ENCODE measurements around the gene HDAC4.
A peak's percentile ranks its signal among the peaks of the same experiment; 100 is the strongest.

HDAC4 gene

GRCh38 chr2:239067196-239067865 lies 333.5 kb downstream of the HDAC4 start:
- no peak for DNase-seq (ENCODE audit: low read depth in 2 of 2)

DNA sequence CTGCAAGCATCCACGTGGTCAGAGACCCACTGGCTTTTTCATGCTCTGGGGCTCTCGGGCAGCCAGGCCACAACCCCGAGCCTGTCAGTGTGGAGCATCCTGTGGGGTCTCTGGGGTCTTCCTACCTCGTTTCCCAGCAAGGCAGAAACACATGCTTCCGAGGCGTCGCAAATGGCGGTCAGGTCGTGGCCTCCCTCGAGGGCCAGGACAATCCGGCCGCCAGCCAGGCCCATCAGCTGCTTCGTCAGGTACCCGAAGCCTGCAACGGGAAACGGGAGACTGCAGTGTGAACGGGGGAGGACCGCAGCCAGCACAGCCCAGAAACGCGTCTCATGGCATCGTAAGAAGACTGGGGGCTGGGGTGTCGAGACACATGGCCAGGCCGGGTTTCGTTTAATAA lies 334.2 kb downstream of the HDAC4 start:
- DNase-seq (ENCODE audit: low read depth in 2 of 2) = no peak

- DNase-seq (ENCODE audit: low read depth in 2 of 2) = no peak
These were observed 334.9 kb downstream of the HDAC4 start for GRCh38 chr2:239065962-239066361.

- DNase-seq (ENCODE audit: low read depth in 2 of 2) = no peak
These were observed 335.3 kb downstream of the HDAC4 start for GRCh38 chr2:239065537-239065936.

GRCh38 chr2:239064891-239065290 lies 335.9 kb downstream of the HDAC4 start:
- DNase-seq (ENCODE audit: low read depth in 2 of 2) = no peak

- DNase-seq (ENCODE audit: low read depth in 2 of 2) = no peak
These were observed 336.6 kb downstream of the HDAC4 start for GRCh38 chr2:239064253-239064652.

- no peak for DNase-seq (ENCODE audit: low read depth in 2 of 2)
These were observed 338.1 kb downstream of the HDAC4 start for GRCh38 chr2:239062743-239063142.

GRCh38 chr2:239061824-239062570 lies 338.8 kb downstream of the HDAC4 start:
- no peak for DNase-seq (ENCODE audit: low read depth in 2 of 2)

DNA sequence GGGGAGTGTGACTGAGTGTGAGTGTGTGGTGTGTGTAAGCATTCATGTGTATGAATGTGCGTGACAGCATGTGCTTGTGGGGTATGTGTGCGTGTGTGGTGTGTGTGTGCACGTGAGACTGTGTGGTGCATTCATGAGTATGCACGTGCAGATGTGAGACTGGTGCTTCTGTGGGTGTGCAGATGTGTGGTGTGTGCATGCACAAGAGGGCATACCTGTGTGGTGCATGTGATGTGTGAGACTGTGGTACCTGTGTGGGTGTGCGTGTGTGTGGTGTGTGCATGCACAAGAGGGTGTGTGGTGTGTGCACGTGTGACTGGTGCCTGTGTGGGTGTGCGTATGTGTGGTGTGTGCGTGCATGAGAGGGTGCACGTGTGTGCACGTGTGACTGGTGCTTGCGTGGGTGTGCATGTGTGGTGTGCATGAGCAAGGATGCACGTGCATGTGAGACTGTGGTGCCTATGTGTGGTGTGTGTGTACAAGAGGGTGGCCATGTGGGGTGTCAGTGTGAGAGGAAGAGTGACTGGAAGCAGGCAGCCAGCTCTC lies 339.6 kb downstream of the HDAC4 start:
- DNase-seq (ENCODE audit: low read depth in 2 of 2) = no peak

GRCh38 chr2:239060676-239061075 lies 340.1 kb downstream of the HDAC4 start:
- no peak for DNase-seq (ENCODE audit: low read depth in 2 of 2)

- no peak for DNase-seq (ENCODE audit: low read depth in 2 of 2)
These were observed 341.0 kb downstream of the HDAC4 start for GRCh38 chr2:239059854-239060253.

- no peak for DNase-seq (ENCODE audit: low read depth in 2 of 2)
These were observed 342.1 kb downstream of the HDAC4 start for GRCh38 chr2:239058766-239059165.

- DNase-seq (ENCODE audit: low read depth in 2 of 2) = peak in 1 of 2 experiments; percentile 1
These were observed 343.3 kb downstream of the HDAC4 start for GRCh38 chr2:239057533-239057932.

DNA sequence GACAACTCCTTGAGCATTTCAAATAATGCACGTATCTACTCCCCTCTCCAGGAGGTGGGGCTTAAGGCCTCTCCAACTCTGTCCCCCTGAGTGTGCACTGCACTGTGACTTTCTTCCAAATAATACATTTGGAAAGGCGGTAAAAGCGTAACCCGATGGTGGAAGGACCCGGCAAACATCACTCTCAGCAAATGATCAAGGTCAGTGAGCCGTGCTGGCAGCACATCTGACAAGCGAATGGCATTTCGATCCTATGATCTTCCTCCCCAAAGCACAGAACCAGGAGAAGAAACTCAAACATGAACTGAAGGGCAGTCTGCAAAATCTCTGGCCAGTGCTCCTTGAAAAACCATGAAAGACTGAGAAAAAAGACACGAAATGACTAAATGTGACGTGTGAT lies 344.2 kb downstream of the HDAC4 start:
- DNase-seq (ENCODE audit: low read depth in 2 of 2) = no peak

GRCh38 chr2:239055756-239056493 lies 344.9 kb downstream of the HDAC4 start:
- DNase-seq (ENCODE audit: low read depth in 2 of 2) = no peak

- no peak for DNase-seq (ENCODE audit: low read depth in 2 of 2)
These were observed 345.9 kb downstream of the HDAC4 start for GRCh38 chr2:239054921-239055320.

DNA sequence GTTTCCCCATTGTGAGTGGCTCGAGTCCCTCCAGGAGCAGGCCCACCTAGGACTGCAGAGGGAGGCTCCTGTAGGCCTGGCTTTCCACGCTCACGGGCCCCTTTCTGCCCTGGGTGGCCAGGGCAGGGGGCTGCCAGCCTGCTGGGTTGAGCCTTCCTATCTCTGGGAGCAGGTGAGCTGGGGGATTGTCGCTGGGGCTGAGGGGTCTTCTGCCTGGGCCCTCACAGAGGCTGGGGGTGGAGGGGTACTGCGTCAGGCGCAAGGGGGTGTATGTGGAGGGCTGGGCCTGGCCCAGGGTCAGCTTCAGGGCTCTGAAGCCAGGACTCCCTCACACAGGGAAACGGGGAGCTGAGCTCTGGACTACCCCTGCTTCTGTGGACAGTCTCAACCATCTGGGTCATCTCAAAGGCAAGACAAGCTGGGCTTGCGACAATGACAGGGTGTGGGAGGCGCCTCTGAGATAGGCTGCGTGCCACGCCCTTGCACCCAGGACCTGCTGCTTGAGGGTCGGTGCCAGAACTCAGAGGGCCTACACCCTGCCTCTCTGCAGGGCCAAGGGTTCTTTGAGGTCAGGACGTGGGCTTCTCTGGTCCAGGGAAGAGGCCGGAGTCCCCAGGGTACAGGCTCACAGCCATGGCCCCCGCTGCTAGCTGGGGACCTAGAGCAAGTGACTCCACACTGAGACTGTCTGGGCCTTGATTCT lies 346.9 kb downstream of the HDAC4 start:
- no peak for DNase-seq (ENCODE audit: low read depth in 2 of 2)

- no peak for DNase-seq (ENCODE audit: low read depth in 2 of 2)
These were observed 347.8 kb downstream of the HDAC4 start for GRCh38 chr2:239052798-239053665.

- no peak for DNase-seq (ENCODE audit: low read depth in 2 of 2)
These were observed 348.9 kb downstream of the HDAC4 start for GRCh38 chr2:239051891-239052445.

DNA sequence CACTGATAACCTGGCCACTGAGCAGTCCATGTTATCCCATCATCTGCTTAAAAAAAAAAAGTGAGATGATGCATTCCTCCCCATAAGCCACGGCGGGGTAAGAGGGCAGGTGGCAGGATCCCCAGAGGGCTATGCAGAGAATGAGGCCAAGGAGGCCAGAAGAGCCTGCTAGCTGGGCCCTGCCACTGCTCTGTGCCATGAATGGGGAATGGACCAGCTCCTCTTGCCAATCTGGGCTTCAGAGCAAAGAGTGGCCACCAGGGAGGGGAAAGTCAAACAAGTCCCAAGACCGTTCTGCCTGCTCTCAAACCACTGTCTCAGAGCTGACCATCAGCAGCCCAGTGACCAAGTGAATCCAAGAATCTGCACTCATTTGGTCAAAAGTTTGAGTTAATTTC lies 350.6 kb downstream of the HDAC4 start:
- DNase-seq (ENCODE audit: low read depth in 2 of 2) = no peak

Data from fibroblast of skin of left quadriceps (primary cell).